Liver (tissue), 9 donors: ENCODE measurements around the gene NR5A1. TPM values are rescaled to one million over a fixed set of nuclear protein-coding genes. Genes with fewer than 3 reads are reported as not detected.

ENCODE experiments used
- DNase-seq: peaks from one replicate; pipeline ENCODE4 v3.0.0-alpha.2; 2017; ENCODE audit warnings: low spot score
- H3K27ac ChIP-seq, 2 donors: one replicate each; pipeline ENCODE4 v1.7.0; 2013; ENCODE audit warnings: inconsistent platforms in 2 of 2, low read length in 2 of 2, control low read depth in 1 of 2, low read depth in 1 of 2, mild to moderate bottlenecking in 1 of 2
- H3K27me3 ChIP-seq, 4 donors: one replicate each; pipeline versions ENCODE4 v1.6.1 to v1.7.0; 2013; ENCODE audit warnings: low read length in 3 of 4, inconsistent platforms in 1 of 4, mild to moderate bottlenecking in 1 of 4, moderate library complexity in 1 of 4; ENCODE audit not compliant: control insufficient read depth in 4 of 4, insufficient read depth in 4 of 4
- H3K36me3 ChIP-seq, 4 donors: one replicate each; pipeline versions ENCODE4 v1.6.1 to v1.7.0; 2013; ENCODE audit warnings: low read length in 3 of 4, mild to moderate bottlenecking in 3 of 4, low read depth in 1 of 4, moderate library complexity in 1 of 4; ENCODE audit not compliant: control insufficient read depth in 4 of 4, insufficient read depth in 3 of 4
- H3K4me1 ChIP-seq, 4 donors: one replicate each; pipeline versions ENCODE4 v1.6.1 to v1.7.0; 2013; ENCODE audit warnings: low read length in 3 of 4, mild to moderate bottlenecking in 3 of 4, moderate library complexity in 1 of 4; ENCODE audit not compliant: control insufficient read depth in 4 of 4, insufficient read depth in 4 of 4
- H3K4me3 ChIP-seq, 3 donors: one replicate each; pipeline versions ENCODE4 v1.6.1 to v1.7.0; 2013; ENCODE audit warnings: low read length in 3 of 3, control low read depth in 1 of 3, low read depth in 1 of 3, mild to moderate bottlenecking in 1 of 3
- H3K9ac ChIP-seq, 2 donors: one replicate each; pipeline ENCODE4 v1.7.0; 2013; ENCODE audit warnings: low read length in 2 of 2, mild to moderate bottlenecking in 2 of 2, moderate library complexity in 2 of 2, control low read depth in 1 of 2, low read depth in 1 of 2
- H3K9me3 ChIP-seq, 4 donors: one replicate each; pipeline versions ENCODE4 v1.6.1 to v1.7.0; 2013; ENCODE audit warnings: low read length in 3 of 4; ENCODE audit not compliant: control insufficient read depth in 4 of 4
- ATF3 ChIP-seq: IDR thresholded peaks from 2 replicates; pipeline ENCODE4 v1.6.1; 2016; ENCODE audit warnings: antibody characterized with exemption
- EGR1 ChIP-seq, 2 donors: IDR thresholded peaks; 2 replicates each; pipeline ENCODE4 v1.6.1; 2016 to 2018; ENCODE audit warnings: antibody characterized with exemption in 2 of 2, low read depth in 2 of 2
- FOXA1 ChIP-seq: IDR thresholded peaks from 2 replicates; pipeline ENCODE4 v1.6.1; 2016; ENCODE audit warnings: antibody characterized with exemption
- FOXA2 ChIP-seq: IDR thresholded peaks from 2 replicates; pipeline ENCODE4 v1.6.1; 2016; ENCODE audit warnings: antibody characterized with exemption
- GABPA ChIP-seq, 2 donors: IDR thresholded peaks in 1 of 2; conservative IDR thresholded peaks in 1 of 2; 2 replicates each; pipeline ENCODE4 v1.6.1; 2016; ENCODE audit warnings: antibody characterized with exemption in 2 of 2, mild to moderate bottlenecking in 1 of 2, moderate library complexity in 1 of 2
- HNF4A ChIP-seq, 2 donors: conservative IDR thresholded peaks; 2 replicates each; pipeline ENCODE4 v1.6.1; 2016; ENCODE audit warnings: antibody characterized with exemption in 2 of 2, mild to moderate bottlenecking in 2 of 2
- HNF4G ChIP-seq: IDR thresholded peaks from 2 replicates; pipeline ENCODE4 v1.6.1; 2016; ENCODE audit warnings: antibody characterized with exemption
- JUND ChIP-seq, 2 donors: IDR thresholded peaks; 2 replicates each; pipeline ENCODE4 v1.6.1; 2016; ENCODE audit warnings: antibody characterized with exemption in 2 of 2
- MAX ChIP-seq: IDR thresholded peaks from 2 replicates; pipeline ENCODE4 v1.6.1; 2016; ENCODE audit warnings: antibody characterized with exemption
- NR2F2 ChIP-seq: IDR thresholded peaks from 2 replicates; pipeline ENCODE4 v1.6.1; 2016; ENCODE audit warnings: antibody characterized with exemption
- RAD21 ChIP-seq, 2 donors: IDR thresholded peaks; 2 replicates each; pipeline ENCODE4 v1.6.1; 2016; ENCODE audit warnings: antibody characterized with exemption in 2 of 2, mild to moderate bottlenecking in 2 of 2
- REST ChIP-seq: IDR thresholded peaks from 2 replicates; pipeline ENCODE4 v1.6.1; 2016; ENCODE audit warnings: antibody characterized with exemption, mild to moderate bottlenecking
- RXRA ChIP-seq, 2 donors: IDR thresholded peaks; 2 replicates each; pipeline ENCODE4 v1.6.1; 2017 to 2018; ENCODE audit warnings: antibody characterized with exemption in 2 of 2, mild to moderate bottlenecking in 1 of 2
- SP1 ChIP-seq: IDR thresholded peaks from 2 replicates; pipeline ENCODE4 v1.6.1; 2018; ENCODE audit warnings: antibody characterized with exemption, mild to moderate bottlenecking
- TAF1 ChIP-seq: conservative IDR thresholded peaks from 2 replicates; pipeline ENCODE4 v1.6.1; 2016; ENCODE audit warnings: antibody characterized with exemption, mild to moderate bottlenecking
- YY1 ChIP-seq: IDR thresholded peaks from 2 replicates; pipeline ENCODE4 v1.6.1; 2016; ENCODE audit warnings: antibody characterized with exemption, mild to moderate bottlenecking
- ZBTB33 ChIP-seq: IDR thresholded peaks from 2 replicates; pipeline ENCODE4 v1.6.1; 2016; ENCODE audit warnings: antibody characterized with exemption
- WGBS: extraction: QIAGEN DNeasy Blood & Tissue Kit; methylation state at CpG from one replicate; pipeline ENCODE4 v1.1.7; 2013; 5-methylcytosine and 5-hydroxymethylcytosine counted together
- polyA plus RNA-seq, 2 donors: library from polyadenylated mRNA; stranded (reverse) in 1 of 2; unstranded in 1 of 2; fragments of 200-250 nt in 1 of 2; fragments of >200 nt in 1 of 2; fragmentation: Nextera tagmentation in 1 of 2; extraction: Ambion mirVana in 1 of 2; gene quantifications; one replicate each; pipeline versions ENCODE4 v1.2.1 to v1.2.3, GENCODE V29; 2013 to 2015
- total RNA-seq, 2 donors: library from RNA; depleted of rRNA; stranded (reverse); fragments of >200 nt; gene quantifications; one replicate each; pipeline ENCODE4 v1.2.3, GENCODE V29; 2014
- TF ChIP-seq, protein P1 (sequence below): fragments of 150-350 bp; IDR thresholded peaks from 2 replicates; pipeline ENCODE4 v1.5.1; 2017; ENCODE audit warnings: improper control_type of control experiment, low read depth, low read length; ENCODE audit not compliant: missing input control
- donor health status: healthy.
- donor health status: healthy.
- donor health status: healthy.
- donor health status: healthy.
- donor health status: healthy.

Gene NR5A1
- total and polyA plus RNA-seq, 4 donors: not detected

DNA sequence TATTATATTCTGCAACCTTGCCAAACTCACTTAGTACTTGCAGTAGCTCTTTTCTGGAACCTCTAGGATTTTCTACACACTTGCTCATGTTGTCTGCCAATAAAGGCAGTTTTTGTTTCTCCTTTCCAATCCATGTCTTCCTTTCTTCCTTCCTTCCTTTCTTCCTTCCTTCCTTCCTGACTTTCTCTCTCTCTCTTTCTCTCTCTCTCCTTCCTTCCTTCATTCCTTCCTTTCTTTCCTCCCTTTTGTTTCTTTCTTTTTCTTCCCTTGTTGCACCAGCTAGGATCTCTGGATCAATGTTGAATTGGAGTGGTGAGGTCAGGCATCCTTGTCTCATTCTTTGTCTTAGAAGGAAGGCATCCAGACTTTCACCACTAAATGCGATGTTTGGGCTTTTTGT, 44.5 kb downstream of the NR5A1 start:
- WGBS: 91% methylated on average over 1 of the region's 1 CpG
- no peak overlapping the region for H3K27ac ChIP-seq
- H3K36me3 ChIP-seq: no peaks in the 10 kb centered on the region
- TF ChIP-seq REST: no peak
- TF ChIP-seq EGR1 (IDR thresholded peaks at IDR 0.05; ENCODE audit: low read depth in 2 of 2): no peak
- TF ChIP-seq FOXA1: no peak
- TF ChIP-seq TAF1: no peak
- no peak for TF ChIP-seq SP1
- no peak for TF ChIP-seq GABPA (IDR thresholded peaks at IDR 0.05 in 1 of 2, conservative IDR thresholded peaks at IDR 0.05 in 1 of 2)
- no peak for TF ChIP-seq HNF4G
- TF ChIP-seq ZBTB33: no peak
- TF ChIP-seq ATF3: no peak
- no peak for TF ChIP-seq FOXA2
- TF ChIP-seq HNF4A (conservative IDR thresholded peaks at IDR 0.05): no peak
- no peak for TF ChIP-seq JUND (IDR thresholded peaks at IDR 0.05)
- TF ChIP-seq NR2F2: no peak
- TF ChIP-seq, protein P1, sequence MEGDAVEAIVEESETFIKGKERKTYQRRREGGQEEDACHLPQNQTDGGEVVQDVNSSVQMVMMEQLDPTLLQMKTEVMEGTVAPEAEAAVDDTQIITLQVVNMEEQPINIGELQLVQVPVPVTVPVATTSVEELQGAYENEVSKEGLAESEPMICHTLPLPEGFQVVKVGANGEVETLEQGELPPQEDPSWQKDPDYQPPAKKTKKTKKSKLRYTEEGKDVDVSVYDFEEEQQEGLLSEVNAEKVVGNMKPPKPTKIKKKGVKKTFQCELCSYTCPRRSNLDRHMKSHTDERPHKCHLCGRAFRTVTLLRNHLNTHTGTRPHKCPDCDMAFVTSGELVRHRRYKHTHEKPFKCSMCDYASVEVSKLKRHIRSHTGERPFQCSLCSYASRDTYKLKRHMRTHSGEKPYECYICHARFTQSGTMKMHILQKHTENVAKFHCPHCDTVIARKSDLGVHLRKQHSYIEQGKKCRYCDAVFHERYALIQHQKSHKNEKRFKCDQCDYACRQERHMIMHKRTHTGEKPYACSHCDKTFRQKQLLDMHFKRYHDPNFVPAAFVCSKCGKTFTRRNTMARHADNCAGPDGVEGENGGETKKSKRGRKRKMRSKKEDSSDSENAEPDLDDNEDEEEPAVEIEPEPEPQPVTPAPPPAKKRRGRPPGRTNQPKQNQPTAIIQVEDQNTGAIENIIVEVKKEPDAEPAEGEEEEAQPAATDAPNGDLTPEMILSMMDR: no peak
- TF ChIP-seq RAD21 (IDR thresholded peaks at IDR 0.05): no peak
- no peak for TF ChIP-seq MAX
- TF ChIP-seq RXRA (IDR thresholded peaks at IDR 0.05): no peak
- no peak for TF ChIP-seq YY1
- H3K4me1 ChIP-seq: no peaks in the 10 kb centered on the region
- H3K4me3 ChIP-seq: no peak overlapping the region
- peaks cover 0 to 3% (median 0%) of the 10 kb centered on the region in 4 donors for H3K9me3 ChIP-seq
- no peaks in the 10 kb centered on the region for H3K27me3 ChIP-seq
- no peak for DNase-seq
- no peak overlapping the region for H3K9ac ChIP-seq
